Natural killer cell (primary cell): Measurements from ENCODE around the gene NCCRP1. TPM values are rescaled to one million over a fixed set of nuclear protein-coding genes. Genes with fewer than 3 reads are reported as not detected.
A peak's percentile ranks its signal among the peaks of the same experiment; 100 is the strongest.

ENCODE experiments used
- ATAC-seq, 3 donors: fragments of 150-1000 bp in 2 of 3; fragments of 200-7000 bp in 1 of 3; cut with Tn5 transposase; 1 replicate in 1 of 3; 2 replicates in 2 of 3; pipeline ENCODE4 v1.10.0; 2021; ENCODE audit warnings: mild to moderate bottlenecking in 2 of 3, moderate library complexity in 2 of 3
- DNase-seq, 2 donors: peaks; one replicate each; pipeline versions ENCODE4 v3.0.0 to v3.0.0-alpha.2; 2013 to 2021; ENCODE audit warnings: mixed read lengths in 1 of 2
- H3K27ac ChIP-seq: one replicate; pipeline ENCODE4 v1.5.1; 2013; ENCODE audit warnings: mild to moderate bottlenecking, low read length
- H3K27me3 ChIP-seq: one replicate; pipeline ENCODE4 v1.6.1; 2013; ENCODE audit warnings: low read length; ENCODE audit not compliant: control insufficient read depth, insufficient read depth
- H3K36me3 ChIP-seq: one replicate; pipeline ENCODE4 v1.6.1; 2013; ENCODE audit warnings: low read length; ENCODE audit not compliant: control insufficient read depth, insufficient read depth
- H3K4me1 ChIP-seq: one replicate; pipeline ENCODE4 v1.6.1; 2013; ENCODE audit warnings: low read length; ENCODE audit not compliant: control insufficient read depth, insufficient read depth
- H3K4me3 ChIP-seq: one replicate; pipeline ENCODE4 v1.5.1; 2013; ENCODE audit warnings: low read length
- H3K9me3 ChIP-seq: one replicate; pipeline ENCODE4 v1.6.1; 2013; ENCODE audit warnings: low read length; ENCODE audit not compliant: control insufficient read depth, insufficient read depth
- H3K27ac Mint-ChIP-seq, 2 donors: one replicate each; pipeline ENCODE4 v1.8.0; 2022; ENCODE audit warnings: mild to moderate bottlenecking in 2 of 2, mixed read lengths in 2 of 2, moderate library complexity in 1 of 2
- H3K27me3 Mint-ChIP-seq, 2 donors: one replicate each; pipeline ENCODE4 v1.8.0; 2022; ENCODE audit warnings: low read depth in 2 of 2, mixed read lengths in 2 of 2
- H3K36me3 Mint-ChIP-seq: one replicate; pipeline ENCODE4 v1.8.0; 2022; ENCODE audit warnings: mixed read lengths
- H3K4me1 Mint-ChIP-seq, 2 donors: one replicate each; pipeline ENCODE4 v1.8.0; 2022; ENCODE audit warnings: mixed read lengths in 2 of 2
- H3K4me3 Mint-ChIP-seq: one replicate; pipeline ENCODE4 v1.8.0; 2022; ENCODE audit warnings: mild to moderate bottlenecking, moderate library complexity, mixed read lengths
- H3K9me3 Mint-ChIP-seq, 2 donors: one replicate each; pipeline ENCODE4 v1.8.0; 2022; ENCODE audit warnings: mixed read lengths in 2 of 2
- WGBS: methylation state at CpG from one replicate; pipeline ENCODE4 v1.1.7; 2013; ENCODE audit warnings: missing lambda C conversion rate; ENCODE audit not compliant: insufficient coverage; 5-methylcytosine and 5-hydroxymethylcytosine counted together
- intact Hi-C: fragments of 100-400 bp; cut with micrococcal nuclease; formaldehyde crosslinking; loops from one replicate; pipeline ENCODE4 v1.14.2; 2022
- total RNA-seq, 4 donors: library from RNA; stranded (reverse); fragments of 120-200 nt in 1 of 4; gene quantifications; one replicate each; pipeline versions ENCODE4 v1.2.3 to v1.2.4, GENCODE V29; 2013 to 2022
- TF ChIP-seq, protein P1 (sequence below): fragments of 200-600 bp; IDR thresholded peaks from one replicate; pipeline ENCODE4 v1.8.0; 2022; ENCODE audit warnings: antibody characterized with exemption

The NCCRP1 gene
- total RNA-seq, 3 donors from 2014 or later (not counting 1 experiment from before 2014, with no cell fraction given): not detected

GRCh38 chr19:39193803-39194202, 3.0 kb upstream of the NCCRP1 start:
- Mint-ChIP-seq H3K36me3 (no peaks in the 10 kb centered on the region), H3K27ac (no peak overlapping the region), H3K4me1 (peaks cover 6 to 21% of the 10 kb centered on the region in 2 donors), H3K9me3 (no peaks in the 10 kb centered on the region), H3K4me3 (no peak overlapping the region), H3K27me3 (peaks cover 18 to 21% of the 10 kb centered on the region in 2 donors)
- H3K27ac ChIP-seq: no peak overlapping the region
- no peaks in the 10 kb centered on the region for H3K36me3 ChIP-seq
- H3K9me3 ChIP-seq: no peaks in the 10 kb centered on the region
- no peak for ATAC-seq
- TF ChIP-seq, protein P1, sequence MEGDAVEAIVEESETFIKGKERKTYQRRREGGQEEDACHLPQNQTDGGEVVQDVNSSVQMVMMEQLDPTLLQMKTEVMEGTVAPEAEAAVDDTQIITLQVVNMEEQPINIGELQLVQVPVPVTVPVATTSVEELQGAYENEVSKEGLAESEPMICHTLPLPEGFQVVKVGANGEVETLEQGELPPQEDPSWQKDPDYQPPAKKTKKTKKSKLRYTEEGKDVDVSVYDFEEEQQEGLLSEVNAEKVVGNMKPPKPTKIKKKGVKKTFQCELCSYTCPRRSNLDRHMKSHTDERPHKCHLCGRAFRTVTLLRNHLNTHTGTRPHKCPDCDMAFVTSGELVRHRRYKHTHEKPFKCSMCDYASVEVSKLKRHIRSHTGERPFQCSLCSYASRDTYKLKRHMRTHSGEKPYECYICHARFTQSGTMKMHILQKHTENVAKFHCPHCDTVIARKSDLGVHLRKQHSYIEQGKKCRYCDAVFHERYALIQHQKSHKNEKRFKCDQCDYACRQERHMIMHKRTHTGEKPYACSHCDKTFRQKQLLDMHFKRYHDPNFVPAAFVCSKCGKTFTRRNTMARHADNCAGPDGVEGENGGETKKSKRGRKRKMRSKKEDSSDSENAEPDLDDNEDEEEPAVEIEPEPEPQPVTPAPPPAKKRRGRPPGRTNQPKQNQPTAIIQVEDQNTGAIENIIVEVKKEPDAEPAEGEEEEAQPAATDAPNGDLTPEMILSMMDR: no peak
- H3K4me1 ChIP-seq: peaks cover 20% of the 10 kb centered on the region
- H3K27me3 ChIP-seq: peaks cover 22% of the 10 kb centered on the region
- intact Hi-C loops: no loop called here
- 68% methylated on average over 7 of the region's 8 CpGs for WGBS
- no peak overlapping the region for H3K4me3 ChIP-seq
- no peak for DNase-seq

GRCh38 chr19:39194832-39195542, 1.8 kb upstream of the NCCRP1 start:
- H3K27ac ChIP-seq: no peak overlapping the region
- H3K4me3 Mint-ChIP-seq: no peak overlapping the region
- no peak overlapping the region for H3K4me3 ChIP-seq
- H3K27me3 Mint-ChIP-seq: peaks cover 18 to 22% of the 10 kb centered on the region in 2 donors
- H3K4me1 Mint-ChIP-seq: peaks cover 6 to 21% of the 10 kb centered on the region in 2 donors
- peaks cover 27% of the 10 kb centered on the region for H3K27me3 ChIP-seq
- 40% methylated on average over 9 of the region's 9 CpGs for WGBS
- no peaks in the 10 kb centered on the region for H3K36me3 ChIP-seq
- DNase-seq: no peak
- ATAC-seq: no peak
- intact Hi-C loops: no loop called here
- H3K36me3 Mint-ChIP-seq: no peaks in the 10 kb centered on the region
- no peak overlapping the region for H3K27ac Mint-ChIP-seq
- H3K4me1 ChIP-seq: peaks cover 20% of the 10 kb centered on the region
- TF ChIP-seq, protein P1: no peak
- no peaks in the 10 kb centered on the region for H3K9me3 Mint-ChIP-seq
- no peaks in the 10 kb centered on the region for H3K9me3 ChIP-seq

DNA sequence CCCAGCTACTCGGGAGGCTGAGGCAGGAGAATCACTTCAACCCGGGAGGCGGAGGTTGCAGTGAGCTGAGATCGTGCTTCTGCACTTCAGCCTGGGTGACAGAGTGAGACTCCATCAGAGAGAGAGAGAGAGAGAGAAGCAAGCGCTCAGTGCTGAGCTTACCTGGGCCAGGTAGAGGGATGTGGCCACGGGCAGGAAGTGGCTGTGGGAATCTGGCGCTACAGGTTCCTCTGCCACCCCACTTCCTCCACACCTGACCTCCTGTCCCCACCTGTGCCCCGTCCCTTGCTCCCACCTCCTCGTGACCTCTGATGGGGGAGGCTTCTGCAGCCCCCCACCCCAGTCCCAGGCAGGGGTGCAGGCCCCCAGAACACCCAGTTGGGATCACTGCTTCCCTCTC, 1.0 kb upstream of the NCCRP1 start:
- Mint-ChIP-seq H3K27ac (no peak overlapping the region), H3K36me3 (no peaks in the 10 kb centered on the region), H3K9me3 (no peaks in the 10 kb centered on the region), H3K4me3 (no peak overlapping the region), H3K4me1 (peaks cover 6 to 21% of the 10 kb centered on the region in 2 donors), H3K27me3 (peaks cover 22 to 28% of the 10 kb centered on the region in 2 donors)
- Histone ChIP-seq H3K36me3 (no peaks in the 10 kb centered on the region), H3K27me3 (peaks cover 27% of the 10 kb centered on the region), H3K9me3 (no peaks in the 10 kb centered on the region), H3K4me1 (peaks cover 20% of the 10 kb centered on the region), H3K27ac (no peak overlapping the region), H3K4me3 (no peak overlapping the region)
- intact Hi-C loops: no loop called here
- WGBS: 35% methylated on average over 9 of the region's 9 CpGs
- TF ChIP-seq, protein P1: no peak
- no peak for ATAC-seq
- peak in 1 of 2 donors; percentile 29 for DNase-seq

- H3K27me3 ChIP-seq: peaks cover 27% of the 10 kb centered on the region
- H3K4me3 Mint-ChIP-seq: no peak overlapping the region
Observed at GRCh38 chr19:39196320-39196719, 444 bp upstream of the NCCRP1 start.

More at GRCh38 chr19:39196320-39196719, 444 bp upstream of the NCCRP1 start:
- H3K36me3 Mint-ChIP-seq: no peaks in the 10 kb centered on the region
- ATAC-seq: no peak
- Histone ChIP-seq H3K36me3 (no peaks in the 10 kb centered on the region), H3K9me3 (no peaks in the 10 kb centered on the region), H3K4me1 (peaks cover 20% of the 10 kb centered on the region), H3K4me3 (no peak overlapping the region), H3K27ac (no peak overlapping the region)
- TF ChIP-seq, protein P1: no peak
- WGBS: 21% methylated on average over 7 of the region's 7 CpGs
- peaks cover 27 to 33% of the 10 kb centered on the region in 2 donors for H3K27me3 Mint-ChIP-seq
- no peaks in the 10 kb centered on the region for H3K9me3 Mint-ChIP-seq
- DNase-seq: no peak
- peaks cover 6 to 21% of the 10 kb centered on the region in 2 donors for H3K4me1 Mint-ChIP-seq
- intact Hi-C loops: no loop called here
- no peak overlapping the region for H3K27ac Mint-ChIP-seq
